Measurements from ENCODE around the gene DPYD.

Gene DPYD

DNA sequence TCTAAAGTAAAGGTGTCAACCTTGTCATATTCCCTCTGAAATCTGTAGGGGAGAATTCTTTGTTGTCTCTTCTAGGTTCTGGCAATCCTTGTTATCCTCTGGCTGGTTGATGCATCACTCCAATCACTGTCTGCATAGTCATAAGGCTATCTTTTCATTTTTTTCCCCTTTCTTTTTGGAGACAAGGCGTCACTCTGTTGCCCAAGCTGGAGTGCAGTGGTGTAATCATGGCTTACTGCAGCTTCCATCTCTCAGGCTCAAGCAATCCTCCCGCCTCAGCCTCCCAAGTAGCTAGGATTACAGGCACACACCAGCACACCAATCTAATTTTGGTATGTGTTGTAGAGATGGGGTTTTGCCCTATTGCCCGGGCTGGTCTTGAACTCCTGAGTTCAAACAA is 12.9 kb downstream of the DPYD start:
- DNase-seq (ENCODE audit: extremely low read depth in 1 of 2, low read depth in 1 of 2): no peak

DNA sequence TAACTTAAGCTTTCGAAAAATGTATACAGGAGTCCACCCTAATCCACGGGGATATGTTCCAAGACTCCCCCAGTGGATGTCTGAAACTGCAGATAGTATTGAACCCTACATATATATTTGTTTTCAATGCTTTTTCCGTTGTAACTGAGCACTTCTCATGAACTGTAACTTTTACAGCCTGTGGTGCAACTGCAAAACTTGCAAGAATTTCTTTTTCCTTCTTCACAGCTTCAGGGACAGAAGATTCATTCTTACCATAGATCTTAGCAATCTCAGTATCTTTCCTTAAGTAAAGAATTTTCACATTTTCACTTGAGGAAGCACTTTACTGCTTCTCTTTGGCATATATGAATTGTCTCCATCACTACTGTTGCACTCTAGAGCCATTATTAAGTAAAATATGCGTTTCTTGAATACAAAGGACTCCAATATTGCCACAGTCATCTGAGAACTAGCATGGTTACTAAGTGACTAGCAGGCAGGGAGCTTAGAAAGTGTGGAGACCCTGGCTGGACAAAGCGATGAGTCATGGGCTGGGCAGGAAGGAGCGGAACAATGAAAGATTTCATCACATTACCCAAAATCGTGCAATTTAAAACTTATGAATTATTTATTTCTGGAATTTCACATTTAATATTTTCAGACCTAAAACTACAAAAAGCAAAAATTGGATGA is 14.1 kb downstream of the DPYD start:
- no peak for DNase-seq (ENCODE audit: extremely low read depth in 1 of 2, low read depth in 1 of 2)

DNA sequence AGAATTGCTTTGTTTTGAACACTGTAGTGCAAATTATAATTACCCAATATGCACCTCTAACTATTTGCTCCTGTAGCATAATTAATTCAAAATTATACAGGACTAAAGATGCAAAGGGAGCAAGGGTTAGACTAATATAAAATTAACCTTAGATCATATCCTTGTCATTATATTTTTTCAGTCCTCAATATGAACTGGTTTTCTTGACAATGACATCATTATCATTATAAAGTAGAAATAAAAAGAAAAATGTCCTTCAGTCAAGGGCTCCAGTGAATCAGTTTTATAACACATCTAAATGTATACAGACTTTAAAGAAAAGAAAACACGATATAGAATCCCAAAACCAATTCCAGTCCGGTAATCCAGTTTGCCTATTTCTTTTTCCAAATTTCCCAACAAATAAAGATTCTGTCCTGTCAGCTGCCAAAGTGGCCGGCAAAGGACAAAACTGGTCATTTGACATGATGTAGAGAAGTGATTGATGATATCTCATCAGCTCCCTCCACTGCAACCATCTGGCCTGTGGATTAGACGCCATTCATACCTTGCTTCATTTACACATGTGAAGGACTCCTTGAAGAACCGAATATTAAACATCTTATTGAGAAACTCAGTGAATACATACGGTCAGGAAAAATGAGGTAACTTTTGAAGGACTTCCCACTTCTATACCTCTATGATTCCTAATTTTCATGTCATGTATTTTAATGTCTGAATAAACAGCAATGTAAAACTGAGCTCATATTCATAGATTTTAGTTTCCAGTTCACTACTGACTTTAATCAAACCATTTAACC is 15.5 kb downstream of the DPYD start:
- no peak for DNase-seq (ENCODE audit: extremely low read depth in 1 of 2, low read depth in 1 of 2)

DNA sequence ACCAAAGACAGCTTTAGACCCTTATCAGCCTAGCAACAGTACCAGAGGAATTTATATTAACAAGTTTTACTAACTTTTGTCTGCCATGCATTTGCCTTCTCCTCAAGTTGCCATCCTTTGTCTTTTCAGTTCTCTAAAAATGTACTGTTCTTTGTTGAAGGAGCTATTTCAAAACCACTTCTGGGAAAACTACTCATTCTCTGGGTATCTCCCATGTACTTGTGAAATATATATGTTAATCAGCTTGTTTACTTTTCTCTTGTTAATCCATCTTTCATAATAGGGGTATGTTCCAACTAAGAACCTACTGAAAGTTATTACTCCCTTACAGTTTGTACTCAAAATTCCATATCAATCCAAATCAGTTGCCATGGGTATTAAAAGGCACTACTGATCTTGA is 16.3 kb downstream of the DPYD start:
- no peak for DNase-seq (ENCODE audit: extremely low read depth in 1 of 2, low read depth in 1 of 2)

DNA sequence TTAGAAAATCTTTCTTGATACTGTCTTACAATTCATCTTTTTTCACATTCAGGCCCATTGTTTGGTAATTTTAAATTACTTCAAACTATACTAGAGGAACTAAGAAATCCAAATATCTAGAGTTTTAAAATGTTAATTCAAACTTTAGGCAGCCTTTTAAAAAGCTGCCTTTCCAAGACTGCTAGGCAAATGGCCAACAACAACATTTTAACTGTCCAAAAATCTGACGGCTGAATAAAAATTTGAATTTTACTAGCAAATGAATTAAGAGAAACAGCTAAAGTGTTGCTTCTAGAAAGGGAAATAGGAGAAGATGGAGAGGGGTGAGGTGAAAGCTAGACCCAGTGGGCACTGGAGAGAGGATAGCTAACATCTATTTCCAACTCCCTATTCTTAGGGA is 17.2 kb downstream of the DPYD start:
- no peak for DNase-seq (ENCODE audit: extremely low read depth in 1 of 2, low read depth in 1 of 2)

DNA sequence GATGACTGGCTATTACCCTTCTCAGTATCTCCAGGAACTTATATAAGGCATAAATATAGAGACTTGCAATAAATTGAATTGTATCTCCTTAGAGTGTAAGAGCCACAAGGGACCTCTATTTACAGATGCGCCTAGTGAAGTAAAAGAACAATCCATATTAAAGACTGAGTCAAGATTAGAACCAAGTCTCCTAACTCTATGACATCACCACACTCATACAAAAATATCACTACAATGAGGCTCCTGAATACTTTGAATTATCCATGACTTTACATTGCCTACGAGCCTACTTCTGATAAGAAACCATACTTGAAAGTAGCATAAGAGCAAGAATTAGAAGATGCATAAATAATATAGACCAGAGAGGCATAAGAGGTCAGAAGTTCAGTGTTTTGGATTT is 18.8 kb downstream of the DPYD start:
- no peak for DNase-seq (ENCODE audit: extremely low read depth in 1 of 2, low read depth in 1 of 2)

DNA sequence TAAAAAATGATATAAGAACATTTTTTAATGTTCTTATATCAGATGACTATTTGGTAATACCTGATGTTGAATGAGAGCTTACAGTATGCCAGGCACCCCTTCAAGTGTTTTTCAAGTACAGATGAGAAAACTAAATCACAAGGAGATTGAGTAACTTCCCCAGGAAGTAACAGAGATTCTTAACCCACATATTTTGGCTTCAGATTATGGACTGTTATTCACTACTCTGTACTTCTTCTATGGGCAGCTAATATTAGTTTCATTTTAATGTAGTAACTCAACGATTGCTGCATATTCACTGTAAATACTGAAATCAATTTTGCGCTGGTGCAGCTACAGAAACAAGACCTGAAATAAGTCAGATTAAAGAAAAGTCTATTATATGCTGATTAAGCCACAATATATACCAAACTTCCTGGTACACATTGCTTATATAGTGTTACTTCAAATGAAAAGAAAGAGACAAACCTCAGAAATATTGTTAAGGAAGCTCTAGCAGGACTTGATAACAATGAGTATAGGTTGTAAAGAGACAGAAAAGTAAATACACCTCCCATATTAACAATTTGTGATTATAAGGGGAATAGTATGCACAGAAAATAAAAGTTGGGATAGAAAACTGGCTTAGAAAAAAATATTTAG is 19.7 kb downstream of the DPYD start:
- no peak for DNase-seq (ENCODE audit: extremely low read depth in 1 of 2, low read depth in 1 of 2)

DNA sequence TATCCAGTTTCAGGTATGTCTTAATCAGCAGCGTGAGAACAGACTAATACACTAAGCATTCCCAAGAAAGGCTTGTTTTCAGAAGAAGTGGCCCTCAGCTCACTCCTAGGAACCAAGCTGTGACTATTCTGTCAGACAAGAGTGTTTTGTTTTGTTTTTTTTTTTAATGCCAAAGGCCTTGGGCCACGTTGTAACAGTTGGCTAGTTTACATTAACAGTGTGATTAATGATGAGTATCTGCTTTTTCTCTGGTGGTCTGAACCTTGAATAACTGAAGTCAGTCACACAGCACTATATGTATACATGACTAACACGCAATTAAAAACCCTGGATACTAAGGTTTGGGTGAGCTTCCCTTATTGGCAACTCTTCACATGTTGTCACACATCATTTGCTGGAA is 21.9 kb downstream of the DPYD start:
- DNase-seq (ENCODE audit: extremely low read depth in 1 of 2, low read depth in 1 of 2): no peak

DNA sequence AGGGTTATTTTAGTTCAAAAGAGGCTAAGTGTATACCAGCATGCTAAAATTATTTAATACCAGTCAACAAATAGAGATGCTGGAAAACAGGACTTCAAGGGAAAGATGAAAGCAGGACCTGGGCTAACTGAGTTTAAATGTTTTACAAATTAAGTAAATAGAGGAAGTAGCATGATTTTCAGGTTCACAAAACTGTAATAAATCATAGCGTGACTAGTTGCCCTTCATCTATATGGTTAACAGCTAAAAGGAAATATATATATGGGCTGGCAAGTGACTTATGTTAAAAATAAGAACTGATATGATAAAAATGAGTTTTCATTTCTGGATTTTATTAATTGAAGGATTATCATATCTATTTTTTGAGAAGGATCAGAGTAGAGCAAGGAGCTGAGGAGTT is 25.6 kb downstream of the DPYD start:
- DNase-seq (ENCODE audit: extremely low read depth in 1 of 2, low read depth in 1 of 2): no peak

DNA sequence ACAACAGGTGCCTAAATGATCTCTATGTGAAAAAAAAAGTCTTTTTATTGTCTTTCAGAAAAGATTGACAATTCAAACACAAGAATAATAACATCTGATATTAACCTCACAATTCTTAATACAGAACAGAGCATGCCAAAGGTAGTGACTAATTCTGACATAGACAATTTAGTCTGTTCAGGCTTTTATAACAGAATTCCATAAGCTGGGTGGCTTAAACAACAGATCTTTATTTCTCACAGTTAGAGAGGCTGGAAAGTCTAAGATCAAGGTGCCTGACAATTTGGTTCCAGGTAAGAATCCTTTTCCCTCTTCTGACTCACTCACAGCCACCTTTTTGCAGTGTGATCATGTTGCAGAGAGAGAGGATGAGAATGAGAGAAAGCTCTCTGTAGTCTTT is 27.0 kb downstream of the DPYD start:
- DNase-seq (ENCODE audit: extremely low read depth in 1 of 2, low read depth in 1 of 2): no peak

DNA sequence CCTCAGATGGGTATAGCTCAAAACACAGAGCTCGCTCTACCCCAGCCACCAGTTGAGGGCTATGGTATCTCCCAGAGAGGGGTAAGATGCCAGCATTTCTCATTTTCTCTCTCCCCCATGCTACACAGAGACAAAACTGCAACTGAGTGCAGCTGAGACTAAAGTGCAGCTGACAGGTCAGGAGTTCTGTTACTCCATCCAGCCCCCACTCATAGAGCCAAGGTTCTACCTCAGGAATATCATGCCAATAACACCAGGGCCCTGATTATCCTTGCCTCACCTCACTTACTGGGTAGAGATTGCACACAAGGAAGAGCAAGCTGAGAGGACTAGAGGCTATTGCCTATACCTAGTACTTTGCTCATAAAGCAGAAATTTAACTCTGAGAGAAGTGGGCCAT is 34.6 kb downstream of the DPYD start:
- no peak for DNase-seq (ENCODE audit: extremely low read depth in 1 of 2, low read depth in 1 of 2)

DNA sequence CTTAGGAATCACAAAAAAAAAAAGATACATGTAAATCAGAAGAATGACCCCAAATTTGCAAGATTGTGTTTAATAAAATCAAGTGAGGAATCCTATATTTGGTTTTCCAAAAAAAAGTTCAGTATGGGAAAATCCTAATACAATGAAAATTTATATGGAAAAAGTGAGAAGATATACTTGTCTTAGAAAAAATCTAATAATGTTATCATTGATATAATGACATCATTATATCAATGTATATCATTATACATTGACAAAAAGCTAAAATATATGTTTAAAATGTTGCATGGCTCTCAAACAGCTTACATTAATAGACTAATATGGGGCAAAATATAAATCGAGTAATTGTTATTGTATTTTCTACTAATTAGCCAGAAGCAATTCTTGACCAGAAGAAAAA is 37.0 kb downstream of the DPYD start:
- no peak for DNase-seq (ENCODE audit: extremely low read depth in 1 of 2, low read depth in 1 of 2)

DNA sequence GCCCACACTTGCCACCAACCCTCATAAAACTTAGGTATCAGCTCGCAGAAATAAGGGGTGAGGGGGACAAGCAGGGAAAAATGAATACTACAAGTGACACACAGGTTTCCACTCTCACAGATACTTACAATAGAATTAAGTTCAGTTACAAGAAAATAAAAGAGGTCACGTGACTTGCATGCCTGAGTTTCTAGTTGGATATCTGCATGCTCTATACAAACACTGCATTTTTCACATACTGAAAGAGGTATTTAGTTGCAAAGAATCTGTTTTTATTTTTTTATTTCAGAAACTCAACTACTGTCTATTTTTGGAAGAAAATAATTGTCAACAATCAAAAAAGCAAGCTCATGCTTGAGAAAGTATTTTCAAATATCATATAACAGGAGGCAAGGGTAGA is 43.5 kb downstream of the DPYD start:
- DNase-seq (ENCODE audit: extremely low read depth in 1 of 2, low read depth in 1 of 2): no peak

DNA sequence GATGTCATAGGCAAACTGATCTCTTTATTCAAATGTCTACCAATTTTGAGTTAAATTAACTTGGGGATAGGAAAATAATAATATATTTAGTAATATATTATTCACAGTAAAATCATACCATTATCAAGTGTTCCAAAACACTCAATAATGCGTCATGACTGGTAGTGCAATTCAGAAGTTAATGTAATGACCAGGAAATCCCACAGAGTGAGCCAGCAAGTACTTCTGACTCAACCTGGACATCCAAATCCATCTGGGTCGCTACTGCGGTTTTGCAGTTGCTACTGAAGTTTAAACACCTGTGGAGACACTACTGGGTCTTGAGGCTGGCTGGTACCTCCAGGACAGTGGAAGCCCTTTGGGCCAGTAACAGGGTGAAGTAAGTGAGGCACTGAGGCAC is 44.8 kb downstream of the DPYD start:
- no peak for DNase-seq (ENCODE audit: extremely low read depth in 1 of 2, low read depth in 1 of 2)

DNA sequence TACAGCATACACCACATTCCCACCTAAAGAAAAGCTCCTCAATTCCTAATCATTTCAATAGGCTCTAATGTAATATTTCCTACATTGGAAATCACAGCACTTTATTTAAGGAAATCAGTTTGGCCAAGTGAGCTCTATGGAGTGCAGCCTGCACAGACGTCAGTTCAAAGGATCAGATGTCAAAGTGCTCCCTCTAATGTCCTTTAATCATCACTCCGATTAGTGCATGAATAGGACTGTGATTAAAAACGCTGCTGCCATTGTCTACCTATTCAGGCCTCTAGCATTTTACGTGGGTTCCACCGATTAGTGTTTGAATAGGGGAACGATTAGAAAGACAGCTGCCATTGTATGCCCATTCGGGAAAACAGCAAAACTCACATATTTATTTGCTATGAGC is 50.2 kb downstream of the DPYD start:
- DNase-seq (ENCODE audit: extremely low read depth in 1 of 2, low read depth in 1 of 2): no peak

DNA sequence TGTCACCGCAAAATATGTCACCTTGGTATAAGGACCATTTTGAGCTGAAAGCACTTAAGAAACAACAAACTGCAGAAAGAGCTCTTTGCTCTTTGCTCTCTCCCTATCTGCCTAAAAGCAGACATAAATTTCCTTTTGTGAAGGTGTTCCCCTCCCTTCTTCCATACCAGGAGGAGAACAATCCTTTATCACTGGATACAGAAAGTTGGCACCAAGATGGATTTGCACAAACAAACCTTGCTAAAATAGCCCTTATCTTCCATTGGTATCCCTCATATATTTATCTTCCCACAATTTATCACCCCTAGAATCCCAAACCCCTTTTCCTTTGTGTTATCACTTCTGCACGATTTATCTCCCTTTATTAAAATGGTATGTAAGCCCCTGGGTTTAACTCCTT is 51.4 kb downstream of the DPYD start:
- DNase-seq (ENCODE audit: extremely low read depth in 1 of 2, low read depth in 1 of 2): no peak

DNA sequence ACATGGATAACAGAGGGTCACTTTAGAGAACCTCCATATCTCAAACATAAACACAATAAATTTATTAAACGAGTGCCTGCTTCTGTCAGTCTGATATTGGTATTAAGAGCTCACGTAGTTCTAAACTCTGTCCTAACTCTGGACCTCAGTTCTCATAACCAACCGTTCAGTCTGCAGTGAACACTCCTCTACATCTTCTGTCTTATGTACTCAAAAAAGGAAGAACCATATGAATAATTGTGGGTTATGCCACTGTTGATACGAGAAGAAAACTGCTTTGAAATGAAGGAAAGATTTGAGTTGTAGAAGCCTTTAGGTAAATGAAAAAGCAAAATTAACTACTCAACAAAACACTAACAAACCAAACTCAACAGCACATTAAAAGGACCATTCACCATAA is 53.7 kb downstream of the DPYD start:
- DNase-seq (ENCODE audit: extremely low read depth in 1 of 2, low read depth in 1 of 2): no peak

DNA sequence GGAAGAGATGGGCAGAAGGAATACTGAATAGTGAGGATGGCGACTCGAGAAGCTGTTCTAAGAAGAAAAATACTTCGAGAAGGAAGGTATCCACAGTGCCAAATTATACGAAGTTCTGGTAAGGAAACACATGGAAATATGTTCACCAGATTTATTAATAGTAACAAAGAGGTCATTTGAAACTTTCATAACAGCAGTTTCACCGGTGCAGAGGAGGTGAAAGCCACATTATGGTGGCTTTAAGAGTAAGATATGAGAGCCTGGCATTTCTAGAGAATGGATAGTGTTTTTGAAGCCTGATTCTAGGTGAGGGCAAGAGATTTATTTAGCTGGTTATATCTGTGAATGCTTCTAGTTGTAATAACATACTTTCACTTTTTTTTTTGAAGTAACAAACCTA is 56.2 kb downstream of the DPYD start:
- DNase-seq (ENCODE audit: extremely low read depth in 1 of 2, low read depth in 1 of 2): no peak

DNA sequence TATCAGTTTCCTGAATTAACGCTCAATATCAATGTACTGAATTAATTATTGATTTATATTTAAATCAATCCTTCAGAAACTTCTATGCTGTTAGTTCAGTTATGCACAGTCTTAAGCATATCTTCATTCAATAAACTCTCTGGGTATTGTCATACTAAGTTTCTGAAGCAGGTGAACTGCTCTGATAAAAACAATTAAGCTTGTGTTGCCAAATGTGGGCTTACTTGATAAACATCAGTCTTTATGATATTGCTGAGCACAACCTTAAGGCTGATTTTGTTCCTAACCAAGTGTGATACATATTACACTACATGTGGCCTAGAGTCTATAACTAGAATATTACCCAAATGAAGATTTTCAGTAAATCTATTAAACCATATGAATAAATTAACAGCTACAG is 67.6 kb downstream of the DPYD start:
- no peak for DNase-seq (ENCODE audit: extremely low read depth in 1 of 2, low read depth in 1 of 2)

DNA sequence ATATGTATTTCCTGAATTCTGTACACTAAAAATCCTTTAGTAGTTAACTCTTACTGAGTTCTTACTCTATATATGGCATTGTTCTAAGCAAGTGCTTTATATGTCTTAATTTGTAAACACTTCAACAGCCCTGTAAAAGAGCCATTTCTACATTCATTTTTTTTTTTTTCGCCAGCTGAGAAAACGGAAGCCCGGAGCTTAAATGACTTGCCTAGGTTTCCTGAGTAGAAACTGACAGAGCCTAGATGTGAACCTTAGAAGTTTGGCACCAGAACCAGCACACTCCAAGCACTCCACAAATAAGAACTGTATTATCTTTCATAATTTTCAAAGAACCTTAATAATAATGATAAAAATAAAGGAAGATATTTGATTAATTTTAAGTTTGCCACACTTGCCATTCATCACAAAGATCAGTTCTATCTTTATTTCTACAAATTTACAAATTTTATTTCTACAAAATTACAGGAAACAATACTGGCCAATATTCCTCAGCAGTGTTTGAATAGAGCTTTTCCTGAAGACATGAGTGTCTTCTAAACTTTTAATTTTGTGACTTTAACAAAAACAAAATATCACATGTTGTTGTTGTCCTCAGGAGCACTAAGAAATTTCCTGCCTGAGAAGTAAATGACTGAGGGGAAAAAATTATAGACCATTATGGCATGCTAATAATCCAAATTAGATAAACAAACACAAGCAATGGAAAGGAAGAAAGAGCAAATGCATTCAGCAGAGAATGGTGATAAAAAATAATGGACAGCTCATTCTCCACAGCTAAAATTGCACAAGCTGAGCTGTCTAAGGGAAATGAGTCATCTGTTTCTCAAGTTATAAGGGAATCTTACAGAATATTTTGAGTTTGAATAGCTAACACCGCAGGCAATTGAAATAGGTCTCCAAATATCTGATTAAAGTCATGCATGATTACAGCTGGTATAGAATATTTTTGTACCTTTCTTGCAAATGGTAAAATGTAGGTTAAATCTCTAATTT is 71.2 kb downstream of the DPYD start:
- DNase-seq (ENCODE audit: extremely low read depth in 1 of 2, low read depth in 1 of 2): no peak

DNA sequence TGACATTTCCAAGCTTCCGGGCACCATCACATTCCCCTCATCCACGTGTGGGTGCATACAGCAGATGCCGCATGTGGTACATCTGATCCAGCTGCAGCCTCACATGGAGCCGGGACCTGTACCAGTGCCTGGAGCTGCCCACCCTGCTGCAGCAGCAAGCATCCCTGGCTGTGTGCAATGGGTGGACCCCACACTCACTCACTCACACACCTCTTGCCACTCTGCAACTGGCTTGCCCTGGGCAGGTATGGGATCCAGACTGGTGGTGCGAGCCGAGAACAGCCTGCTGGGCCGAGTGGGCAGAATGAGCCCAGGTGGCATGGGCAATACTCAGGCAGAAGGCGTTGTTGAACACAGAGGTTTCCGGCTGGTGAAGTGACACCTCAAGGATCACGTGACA is 75.0 kb downstream of the DPYD start:
- DNase-seq (ENCODE audit: extremely low read depth in 1 of 2, low read depth in 1 of 2): no peak

Measured in activated CD8-positive, alpha-beta memory T cell treated with anti-CD3 and anti-CD28 coated beads for 1 hour (primary cell).